IMR-90 (cell line): ENCODE measurements around the gene NIPAL4. TPM values are rescaled to one million over a fixed set of nuclear protein-coding genes. Genes with fewer than 3 reads are reported as not detected.

Source experiments
- ATAC-seq: fragments of 200-7000 bp; cut with Tn5 transposase; 2 replicates; pipeline ENCODE4 v1.9.1; 2020; ENCODE audit warnings: low read depth, mild to moderate bottlenecking, moderate library complexity
- BruUV-seq: library from RNA; stranded (reverse); fragments of 400-500 nt; replicated peaks from 2 replicates; lab custom pipeline; 2021; lab: Mats Ljungman, UMichigan
- CTCF ChIA-PET: fragments of 300-600 bp; formaldehyde crosslinking; extraction: SDS; loops from one replicate; lab custom pipeline; 2021; ENCODE audit warnings: antibody characterized with exemption; lab: Yijun Ruan, JAX
- POLR2A ChIA-PET: fragments of 300-600 bp; sonication (Branson Sonifier 250); formaldehyde crosslinking; loops from one replicate; lab custom pipeline; 2022; ENCODE audit warnings: antibody characterized with exemption; ENCODE audit not compliant: unreplicated experiment; lab: Charles Lee
- DNase-seq: peaks from one replicate; pipeline ENCODE4 v3.0.0; 2013
- H2AFZ ChIP-seq: replicated peaks from 2 replicates; pipeline ENCODE3; 2013; ENCODE audit warnings: low read length, mild to moderate bottlenecking; ENCODE audit not compliant: poor library complexity
- H2AK5ac ChIP-seq: 2 replicates; pipeline ENCODE4 v1.6.1; 2013; ENCODE audit warnings: low read depth, low read length, inconsistent platforms
- H2AK9ac ChIP-seq: replicated peaks from 2 replicates; pipeline ENCODE3; 2013; ENCODE audit warnings: mild to moderate bottlenecking, low read depth, low read length, moderate library complexity; ENCODE audit not compliant: poor library complexity
- H2BK120ac ChIP-seq: 2 replicates; pipeline ENCODE4 v1.6.1; 2013; ENCODE audit warnings: low read depth, low read length, inconsistent platforms
- H2BK15ac ChIP-seq: 3 replicates; pipeline ENCODE4 v1.6.1; 2013; ENCODE audit warnings: low read depth, low read length, inconsistent platforms
- H2BK20ac ChIP-seq: 2 replicates; pipeline ENCODE4 v1.6.1; 2013; ENCODE audit warnings: low read depth, mild to moderate bottlenecking, inconsistent platforms, low read length, moderate library complexity
- H2BK5ac ChIP-seq: 2 replicates; pipeline ENCODE4 v1.6.1; 2013; ENCODE audit warnings: mild to moderate bottlenecking, low read depth, low read length, inconsistent platforms; ENCODE audit not compliant: poor library complexity, severe bottlenecking
- H3K14ac ChIP-seq: replicated peaks from 2 replicates; pipeline ENCODE4 v1.6.1; 2013; ENCODE audit warnings: low read depth, low read length, inconsistent platforms
- H3K18ac ChIP-seq: 2 replicates; pipeline ENCODE4 v1.6.1; 2013; ENCODE audit warnings: low read depth, low read length, control low read depth
- H3K23ac ChIP-seq: 2 replicates; pipeline ENCODE4 v1.6.1; 2013; ENCODE audit warnings: low read depth, low read length, inconsistent platforms
- H3K27ac ChIP-seq: 2 replicates; pipeline ENCODE4 v1.5.1; 2013; ENCODE audit warnings: mild to moderate bottlenecking, control low read depth, low read length; ENCODE audit not compliant: insufficient read depth
- H3K27me3 ChIP-seq: 2 replicates; pipeline ENCODE4 v1.6.1; 2013; ENCODE audit warnings: low read length; ENCODE audit not compliant: control insufficient read depth, insufficient read depth
- H3K36me3 ChIP-seq: 2 replicates; pipeline ENCODE4 v1.6.1; 2013; ENCODE audit warnings: low read length, mixed read lengths; ENCODE audit not compliant: control insufficient read depth, insufficient read depth
- H3K4ac ChIP-seq: 2 replicates; pipeline ENCODE4 v1.6.1; 2013; ENCODE audit warnings: low read depth, low read length, inconsistent platforms
- H3K4me1 ChIP-seq: 2 replicates; pipeline ENCODE4 v1.6.1; 2013; ENCODE audit warnings: low read length, mixed read lengths; ENCODE audit not compliant: control insufficient read depth, insufficient read depth
- H3K4me2 ChIP-seq: 2 replicates; pipeline ENCODE4 v1.6.1; 2013; ENCODE audit warnings: low read depth, mild to moderate bottlenecking, control low read depth, low read length, moderate library complexity
- H3K4me3 ChIP-seq: 2 replicates; pipeline ENCODE4 v1.5.1; 2013; ENCODE audit warnings: low read depth, mild to moderate bottlenecking, control low read depth, low read length, moderate library complexity; ENCODE audit not compliant: insufficient read depth
- H3K56ac ChIP-seq: 2 replicates; pipeline ENCODE4 v1.6.1; 2013; ENCODE audit warnings: low read length, inconsistent platforms; ENCODE audit not compliant: insufficient read depth; ENCODE audit errors: extremely low read depth
- H3K79me1 ChIP-seq, 2 experiments: 2 replicates each; pipeline ENCODE4 v1.6.1; 2013; ENCODE audit warnings: low read length in 2 of 2, inconsistent platforms in 1 of 2, low read depth in 1 of 2
- H3K9ac ChIP-seq: 2 replicates; pipeline ENCODE4 v1.6.1; 2013; ENCODE audit warnings: low read depth, low read length, control low read depth
- H3K9me1 ChIP-seq: 2 replicates; pipeline ENCODE4 v1.6.1; 2013; ENCODE audit warnings: low read length, inconsistent platforms; ENCODE audit not compliant: insufficient read depth
- H3K9me3 ChIP-seq: 2 replicates; pipeline ENCODE4 v1.6.1; 2013; ENCODE audit warnings: low read length; ENCODE audit not compliant: control insufficient read depth, insufficient read depth
- H4K20me1 ChIP-seq: 2 replicates; pipeline ENCODE4 v1.6.1; 2013; ENCODE audit warnings: low read length, inconsistent platforms; ENCODE audit not compliant: insufficient read depth
- H4K5ac ChIP-seq: 2 replicates; pipeline ENCODE4 v1.6.1; 2013; ENCODE audit warnings: mild to moderate bottlenecking, low read depth, low read length, control low read depth
- H4K8ac ChIP-seq, 2 experiments: 2 replicates each; pipeline ENCODE4 v1.6.1; 2013; ENCODE audit warnings: low read depth in 2 of 2, low read length in 2 of 2, control low read depth in 1 of 2, inconsistent platforms in 1 of 2
- H4K91ac ChIP-seq: 2 replicates; pipeline ENCODE4 v1.6.1; 2013; ENCODE audit warnings: low read depth, low read length, inconsistent platforms; ENCODE audit not compliant: insufficient read depth
- CEBPB ChIP-seq: IDR thresholded peaks from 2 replicates; pipeline ENCODE4 v1.6.1; 2012; ENCODE audit warnings: low read depth, low read length, improper control_type of control experiment
- CHD1 ChIP-seq: IDR thresholded peaks from 2 replicates; pipeline ENCODE4 v1.6.1; 2012; ENCODE audit warnings: low read depth, low read length, improper control_type of control experiment
- FOS ChIP-seq: fragments of 150-350 bp; IDR thresholded peaks from 2 replicates; pipeline ENCODE4 v1.6.1; 2016; ENCODE audit warnings: low read depth, low read length
- MAFK ChIP-seq: IDR thresholded peaks from 2 replicates; pipeline ENCODE4 v1.6.1; 2012; ENCODE audit warnings: low read depth, low read length, improper control_type of control experiment
- MAZ ChIP-seq: IDR thresholded peaks from 2 replicates; pipeline ENCODE4 v1.6.1; 2012; ENCODE audit warnings: low read depth, mild to moderate bottlenecking, low read length, improper control_type of control experiment, moderate library complexity, borderline replicate concordance
- NFE2L2 ChIP-seq: fragments of 150-350 bp; IDR thresholded peaks from 2 replicates; pipeline ENCODE4 v1.6.1; 2016; ENCODE audit warnings: low read depth, mild to moderate bottlenecking, low read length
- POLR2A ChIP-seq: IDR thresholded peaks from 2 replicates; pipeline ENCODE4 v1.6.1; 2012; ENCODE audit warnings: mild to moderate bottlenecking, low read depth, low read length
- RCOR1 ChIP-seq: IDR thresholded peaks from 2 replicates; pipeline ENCODE4 v1.6.1; 2012; ENCODE audit warnings: mild to moderate bottlenecking, low read length, improper control_type of control experiment; ENCODE audit not compliant: insufficient replicate concordance
- RFX5 ChIP-seq: IDR thresholded peaks from 2 replicates; pipeline ENCODE4 v1.8.0; 2012; ENCODE audit warnings: low read depth, mild to moderate bottlenecking, low read length, moderate library complexity
- SMC3 ChIP-seq: fragments of 150-350 bp; IDR thresholded peaks from 2 replicates; pipeline ENCODE4 v1.6.1; 2016; ENCODE audit warnings: low read depth, mild to moderate bottlenecking, antibody characterized with exemption, low read length, moderate library complexity
- WGBS, 2 experiments: methylation state at CpG; one replicate each; pipeline versions ENCODE4 v1.1.5 to v1.1.7; 2013; ENCODE audit warnings: missing lambda C conversion rate in 2 of 2; ENCODE audit not compliant: insufficient read length in 1 of 2; ENCODE audit errors: extremely low coverage in 2 of 2; 5-methylcytosine and 5-hydroxymethylcytosine counted together
- dilution Hi-C: fragments of 300-500 bp; cut with HindIII; formaldehyde crosslinking; loops from one replicate; pipeline ENCODE4 v1.14.3; 2018; ENCODE audit warnings: low sequenced_read_pairs; ENCODE audit not compliant: unreplicated experiment
- in situ Hi-C: fragments of 300-500 bp; cut with MboI; formaldehyde crosslinking; loops from 3 replicates; pipeline ENCODE4 v1.14.3; 2019; ENCODE audit warnings: low sequenced_read_pairs, inconsistent platforms, mixed read lengths
- intact Hi-C: fragments of 100-400 bp; cut with micrococcal nuclease; formaldehyde crosslinking; loops from 2 replicates; pipeline ENCODE4 v1.10.0; 2022
- polyA plus RNA-seq, 3 experiments: library from polyadenylated mRNA; depleted of rRNA; stranded (reverse); fragments of >200 nt; gene quantifications; 2 replicates each; pipeline ENCODE4 v1.2.3, GENCODE V29; 2012; ENCODE audit warnings: low replicate concordance in 1 of 3
- total RNA-seq: library from RNA; depleted of rRNA; stranded (reverse); fragments of >200 nt; gene quantifications from 2 replicates; pipeline ENCODE4 v1.2.3, GENCODE V29; 2012
- TF ChIP-seq, protein P1 (sequence below): fragments of 150-350 bp; IDR thresholded peaks from 2 replicates; pipeline ENCODE4 v1.6.1; 2017; ENCODE audit warnings: mild to moderate bottlenecking, antibody characterized with exemption, low read length, low read depth
- TF ChIP-seq, protein P2 (sequence below): fragments of 150-350 bp; IDR thresholded peaks from 2 replicates; pipeline ENCODE4 v1.6.1; 2016; ENCODE audit warnings: low read depth, mild to moderate bottlenecking, low read length, moderate library complexity, borderline replicate concordance

NIPAL4 gene
- total and polyA plus RNA-seq, 2 of the 4 experiments (the other 2 are of a cell fraction), result 0.18 to 0.39 TPM

DNA sequence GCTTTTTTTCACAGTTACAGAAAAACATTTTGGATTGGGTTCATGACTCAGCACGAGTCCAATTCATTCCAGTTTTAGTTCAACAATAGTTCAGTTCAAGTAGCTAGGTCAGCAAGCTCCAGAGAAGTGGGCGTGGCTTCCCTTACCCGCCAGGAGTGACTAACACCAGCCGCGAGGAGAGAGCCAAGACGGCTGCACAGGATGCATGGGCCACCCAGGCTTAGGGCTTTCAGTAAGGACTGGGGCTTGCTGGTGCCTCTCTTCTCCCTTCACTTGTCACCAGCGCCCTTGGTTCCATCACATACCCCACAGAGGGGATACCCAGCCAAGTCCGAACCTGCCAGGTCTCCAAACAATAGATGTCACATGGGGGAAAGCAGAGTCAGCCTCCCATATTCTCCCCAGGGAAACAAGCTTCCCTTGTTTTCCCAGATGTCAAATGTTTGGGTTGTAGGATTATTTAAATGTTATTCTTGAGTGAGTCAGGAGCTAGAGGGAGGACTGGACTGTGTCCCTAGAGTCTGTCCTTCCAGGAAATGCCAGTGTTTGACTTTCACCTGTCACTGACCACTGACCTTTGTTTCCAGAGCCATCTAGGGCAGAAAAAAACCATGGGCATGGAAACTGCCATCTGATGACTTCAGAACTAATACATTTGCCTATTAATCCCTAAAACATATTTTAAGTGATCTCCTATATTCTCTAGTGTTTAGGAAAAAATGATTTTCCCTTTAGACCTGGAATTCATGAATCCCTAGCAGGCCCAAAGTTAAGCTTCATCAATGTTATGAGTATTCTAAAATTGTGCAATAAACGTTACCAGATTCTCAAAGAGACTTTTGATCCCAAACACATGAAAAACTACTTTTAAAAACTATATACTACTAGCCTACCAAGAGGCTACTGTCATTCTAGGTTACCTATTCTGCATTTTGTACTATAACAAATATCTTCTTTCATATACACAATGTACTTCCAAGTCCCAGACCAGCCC lies 51.9 kb downstream of the NIPAL4 start (continued):
- TF ChIP-seq CHD1 (no peak), NFE2L2 (peak; percentile 87)
- TF ChIP-seq, protein P1, sequence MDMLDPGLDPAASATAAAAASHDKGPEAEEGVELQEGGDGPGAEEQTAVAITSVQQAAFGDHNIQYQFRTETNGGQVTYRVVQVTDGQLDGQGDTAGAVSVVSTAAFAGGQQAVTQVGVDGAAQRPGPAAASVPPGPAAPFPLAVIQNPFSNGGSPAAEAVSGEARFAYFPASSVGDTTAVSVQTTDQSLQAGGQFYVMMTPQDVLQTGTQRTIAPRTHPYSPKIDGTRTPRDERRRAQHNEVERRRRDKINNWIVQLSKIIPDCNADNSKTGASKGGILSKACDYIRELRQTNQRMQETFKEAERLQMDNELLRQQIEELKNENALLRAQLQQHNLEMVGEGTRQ, result peak; percentile 58

DNA sequence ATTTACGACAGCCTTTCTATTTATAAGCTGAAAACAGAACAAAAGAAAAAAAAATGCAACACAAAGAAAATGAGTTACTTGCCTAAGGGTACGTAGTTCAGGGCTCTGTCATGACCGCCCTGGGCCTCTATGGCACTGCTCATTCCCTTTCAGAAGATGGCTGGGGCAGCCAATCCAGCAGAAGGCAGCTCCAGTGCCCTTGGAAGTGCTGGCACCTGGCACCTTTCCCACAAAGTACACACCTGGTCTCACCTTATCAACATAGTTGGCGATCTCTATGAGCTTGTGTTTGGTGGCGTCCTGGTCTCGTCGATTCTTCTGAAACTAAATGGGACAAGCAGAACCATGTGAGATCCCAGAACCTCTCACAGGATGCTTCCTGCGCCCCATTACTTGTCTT lies 53.2 kb downstream of the NIPAL4 start:
- dilution Hi-C loops, result no loop called here
- no peak overlapping the region for H4K8ac ChIP-seq
- H3K56ac ChIP-seq, result no peak overlapping the region
- H2AFZ ChIP-seq, result no peak overlapping the region
- H4K91ac ChIP-seq, result no peak overlapping the region; the same call in 1 of the 2 replicates
- H2BK15ac ChIP-seq, result no peak overlapping the region
- in situ Hi-C loops, result no loop called here
- POLR2A ChIA-PET, result no interaction called here
- H3K9me1 ChIP-seq, result peaks cover 27% of the 10 kb centered on the region
- H4K20me1 ChIP-seq, result peaks cover 9% of the 10 kb centered on the region
- CTCF ChIA-PET, result no interaction called here
- peak overlapping the region; percentile 17 for H2BK5ac ChIP-seq
- ATAC-seq (no peak), DNase-seq (no peak)
- peaks cover 26% of the 10 kb centered on the region for H3K4me1 ChIP-seq
- H3K9me3 ChIP-seq, result no peaks in the 10 kb centered on the region
- H3K27ac ChIP-seq, result no peak overlapping the region
- no peaks in the 10 kb centered on the region for H3K27me3 ChIP-seq
- intact Hi-C loops, result no loop called here
- H3K23ac ChIP-seq, result no peak overlapping the region
- WGBS, 2 experiments, result 100% methylated on average over 5 of the region's 8 CpGs; no CpG with 5 or more reads in 1 of the 2 experiments
- H3K14ac ChIP-seq, result no peak overlapping the region
- H3K18ac ChIP-seq, result no peak overlapping the region
- H2BK20ac ChIP-seq, result no peak overlapping the region
- no peak overlapping the region for H4K5ac ChIP-seq
- peak overlapping the region; percentile 57 for H2AK9ac ChIP-seq
- no peak overlapping the region for H3K4ac ChIP-seq
- no TSS peak for BruUV-seq
- H3K4me2 ChIP-seq, result no peak overlapping the region
- peaks cover 34 to 72% of the 10 kb centered on the region in 2 experiments for H3K79me1 ChIP-seq
- peaks cover 18% of the 10 kb centered on the region for H3K36me3 ChIP-seq
- no peak overlapping the region for H3K4me3 ChIP-seq
- H2AK5ac ChIP-seq, result peak overlapping the region; percentile 77; the same call in 1 of the 2 replicates
- no peak overlapping the region for H2BK120ac ChIP-seq
- no peak overlapping the region for H3K9ac ChIP-seq
- TF ChIP-seq POLR2A (no peak), RCOR1 (no peak), MAFK (no peak), MAZ (no peak), NFE2L2 (no peak), CEBPB (no peak), RFX5 (no peak), FOS (no peak), SMC3 (no peak), CHD1 (no peak)
- TF ChIP-seq, protein P2, sequence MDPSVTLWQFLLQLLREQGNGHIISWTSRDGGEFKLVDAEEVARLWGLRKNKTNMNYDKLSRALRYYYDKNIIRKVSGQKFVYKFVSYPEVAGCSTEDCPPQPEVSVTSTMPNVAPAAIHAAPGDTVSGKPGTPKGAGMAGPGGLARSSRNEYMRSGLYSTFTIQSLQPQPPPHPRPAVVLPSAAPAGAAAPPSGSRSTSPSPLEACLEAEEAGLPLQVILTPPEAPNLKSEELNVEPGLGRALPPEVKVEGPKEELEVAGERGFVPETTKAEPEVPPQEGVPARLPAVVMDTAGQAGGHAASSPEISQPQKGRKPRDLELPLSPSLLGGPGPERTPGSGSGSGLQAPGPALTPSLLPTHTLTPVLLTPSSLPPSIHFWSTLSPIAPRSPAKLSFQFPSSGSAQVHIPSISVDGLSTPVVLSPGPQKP, result no peak
- TF ChIP-seq, protein P1, result no peak
